ENCODE results near the gene NEDD4L.

NEDD4L gene

GRCh38 chr18:58217052-58217451 lies 173.0 kb downstream of the NEDD4L start:
- no peak overlapping the region for H3K4me3 ChIP-seq (ENCODE audit: low read depth, low read length)

GRCh38 chr18:58218117-58218516 lies 174.1 kb downstream of the NEDD4L start:
- H3K4me3 ChIP-seq (ENCODE audit: low read depth, low read length), result no peak overlapping the region
- DNase-seq (ENCODE audit: low read depth), result peak; percentile 61
- TF ChIP-seq, protein P1, sequence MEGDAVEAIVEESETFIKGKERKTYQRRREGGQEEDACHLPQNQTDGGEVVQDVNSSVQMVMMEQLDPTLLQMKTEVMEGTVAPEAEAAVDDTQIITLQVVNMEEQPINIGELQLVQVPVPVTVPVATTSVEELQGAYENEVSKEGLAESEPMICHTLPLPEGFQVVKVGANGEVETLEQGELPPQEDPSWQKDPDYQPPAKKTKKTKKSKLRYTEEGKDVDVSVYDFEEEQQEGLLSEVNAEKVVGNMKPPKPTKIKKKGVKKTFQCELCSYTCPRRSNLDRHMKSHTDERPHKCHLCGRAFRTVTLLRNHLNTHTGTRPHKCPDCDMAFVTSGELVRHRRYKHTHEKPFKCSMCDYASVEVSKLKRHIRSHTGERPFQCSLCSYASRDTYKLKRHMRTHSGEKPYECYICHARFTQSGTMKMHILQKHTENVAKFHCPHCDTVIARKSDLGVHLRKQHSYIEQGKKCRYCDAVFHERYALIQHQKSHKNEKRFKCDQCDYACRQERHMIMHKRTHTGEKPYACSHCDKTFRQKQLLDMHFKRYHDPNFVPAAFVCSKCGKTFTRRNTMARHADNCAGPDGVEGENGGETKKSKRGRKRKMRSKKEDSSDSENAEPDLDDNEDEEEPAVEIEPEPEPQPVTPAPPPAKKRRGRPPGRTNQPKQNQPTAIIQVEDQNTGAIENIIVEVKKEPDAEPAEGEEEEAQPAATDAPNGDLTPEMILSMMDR (IDR thresholded peaks at IDR 0.05; ENCODE audit: low read depth, low read length), result no peak
- TF ChIP-seq MAX (IDR thresholded peaks at IDR 0.05; ENCODE audit: low read depth, low read length), result no peak
- no peak for TF ChIP-seq POLR2A (IDR thresholded peaks at IDR 0.05; ENCODE audit: extremely low read depth, insufficient read length)
- no peak for TF ChIP-seq MYC (IDR thresholded peaks at IDR 0.05; ENCODE audit: low read depth, low read length)

More at GRCh38 chr18:58217052-58217451, 173.0 kb downstream of the NEDD4L start:
- DNase-seq (ENCODE audit: low read depth), result no peak
- TF ChIP-seq POLR2A (IDR thresholded peaks at IDR 0.05; ENCODE audit: extremely low read depth, insufficient read length), result no peak

- no peak for DNase-seq (ENCODE audit: low read depth)
- no peak overlapping the region for H3K4me3 ChIP-seq (ENCODE audit: low read depth, low read length)
- TF ChIP-seq, protein P1 (IDR thresholded peaks at IDR 0.05; ENCODE audit: low read depth, low read length), result no peak
- no peak for TF ChIP-seq MAX (IDR thresholded peaks at IDR 0.05; ENCODE audit: low read depth, low read length)
- TF ChIP-seq POLR2A (IDR thresholded peaks at IDR 0.05; ENCODE audit: extremely low read depth, insufficient read length), result no peak
- TF ChIP-seq MYC (IDR thresholded peaks at IDR 0.05; ENCODE audit: low read depth, low read length), result no peak
Measured at GRCh38 chr18:58221060-58221725, 177.2 kb downstream of the NEDD4L start.

DNA sequence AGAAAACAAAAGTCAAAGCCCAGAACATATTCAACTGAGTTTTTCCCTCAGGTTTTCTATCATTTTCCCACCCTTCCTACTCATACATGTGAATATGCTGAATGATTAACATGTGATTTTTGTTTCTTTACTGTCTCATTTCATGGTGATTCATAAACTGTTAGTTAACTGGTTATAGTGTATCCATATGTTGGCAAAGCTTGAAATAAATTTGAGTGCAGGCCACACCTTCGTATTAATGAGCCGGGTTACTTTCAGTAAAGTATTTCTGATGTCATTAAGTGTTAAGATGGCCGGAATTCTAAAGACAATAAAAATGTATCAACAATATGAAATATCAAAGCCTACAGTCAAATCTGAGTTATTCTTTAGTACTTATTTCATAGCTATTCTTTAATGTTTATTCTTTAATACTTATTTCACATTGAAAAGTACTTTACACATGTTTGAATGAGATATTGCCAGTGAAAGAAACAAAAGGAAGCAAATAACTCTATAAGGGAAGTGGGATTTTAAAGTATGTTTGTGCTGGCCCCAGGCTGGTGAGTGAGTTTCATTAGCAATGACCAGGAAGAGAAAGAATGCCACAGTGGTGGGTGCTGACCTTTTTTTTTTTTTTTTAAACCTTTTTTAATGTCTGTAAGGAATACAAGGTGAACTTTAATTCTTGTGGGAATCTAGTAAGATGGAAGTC lies 178.6 kb downstream of the NEDD4L start:
- H3K4me3 ChIP-seq (ENCODE audit: low read depth, low read length), result no peak overlapping the region
- TF ChIP-seq MAX (IDR thresholded peaks at IDR 0.05; ENCODE audit: low read depth, low read length) (no peak), POLR2A (IDR thresholded peaks at IDR 0.05; ENCODE audit: extremely low read depth, insufficient read length) (no peak), MYC (IDR thresholded peaks at IDR 0.05; ENCODE audit: low read depth, low read length) (no peak)
- TF ChIP-seq, protein P1 (IDR thresholded peaks at IDR 0.05; ENCODE audit: low read depth, low read length), result no peak
- no peak for DNase-seq (ENCODE audit: low read depth)

GRCh38 chr18:58223717-58224424 lies 179.8 kb downstream of the NEDD4L start:
- TF ChIP-seq, protein P1 (IDR thresholded peaks at IDR 0.05; ENCODE audit: low read depth, low read length), result no peak
- TF ChIP-seq MYC (IDR thresholded peaks at IDR 0.05; ENCODE audit: low read depth, low read length) (no peak), POLR2A (IDR thresholded peaks at IDR 0.05; ENCODE audit: extremely low read depth, insufficient read length) (no peak), MAX (IDR thresholded peaks at IDR 0.05; ENCODE audit: low read depth, low read length) (no peak)
- no peak for DNase-seq (ENCODE audit: low read depth)
- no peak overlapping the region for H3K4me3 ChIP-seq (ENCODE audit: low read depth, low read length)

- no peak for TF ChIP-seq MYC (IDR thresholded peaks at IDR 0.05; ENCODE audit: low read depth, low read length)
- TF ChIP-seq POLR2A (IDR thresholded peaks at IDR 0.05; ENCODE audit: extremely low read depth, insufficient read length), result no peak
- no peak for TF ChIP-seq MAX (IDR thresholded peaks at IDR 0.05; ENCODE audit: low read depth, low read length)
- TF ChIP-seq, protein P1 (IDR thresholded peaks at IDR 0.05; ENCODE audit: low read depth, low read length), result no peak
- H3K4me3 ChIP-seq (ENCODE audit: low read depth, low read length), result no peak overlapping the region
- DNase-seq (ENCODE audit: low read depth), result no peak
Measured at GRCh38 chr18:58224425-58224750, 180.4 kb downstream of the NEDD4L start.
